Tibial nerve (tissue), 3 donors: ENCODE measurements around the gene GNS.

Experiments
- CTCF ChIP-seq, 5 experiments: fragments of 200-600 bp in 3 of 5; fragments of 450-650 bp in 2 of 5; sonication (generic) in 3 of 5; IDR thresholded peaks; one replicate each; pipeline ENCODE4 v1.5.1; 2016 to 2019; ENCODE audit warnings: antibody characterized with exemption in 5 of 5, mild to moderate bottlenecking in 3 of 5, moderate library complexity in 2 of 5
- POLR2A ChIP-seq, 2 donors: fragments of 450-650 bp; IDR thresholded peaks; one replicate each; pipeline ENCODE4 v1.6.1; 2017; ENCODE audit warnings: antibody characterized with exemption in 2 of 2, mild to moderate bottlenecking in 2 of 2, moderate library complexity in 2 of 2

GRCh38 chr12:64747695-64748094, 11.5 kb downstream of the GNS start:
- no peak for TF ChIP-seq CTCF (IDR thresholded peaks at IDR 0.05)
- TF ChIP-seq POLR2A (IDR thresholded peaks at IDR 0.05) = no peak
